Measurements from ENCODE around the gene SLC33A1. TPM values are rescaled to one million over a fixed set of nuclear protein-coding genes. Genes with fewer than 3 reads are reported as not detected.

Gene SLC33A1
- total and polyA plus RNA-seq, 2 of the 8 experiments (the other 6 are each of a cell fraction or from before 2014, with no cell fraction given) = 15.6 to 24.2 TPM

DNA sequence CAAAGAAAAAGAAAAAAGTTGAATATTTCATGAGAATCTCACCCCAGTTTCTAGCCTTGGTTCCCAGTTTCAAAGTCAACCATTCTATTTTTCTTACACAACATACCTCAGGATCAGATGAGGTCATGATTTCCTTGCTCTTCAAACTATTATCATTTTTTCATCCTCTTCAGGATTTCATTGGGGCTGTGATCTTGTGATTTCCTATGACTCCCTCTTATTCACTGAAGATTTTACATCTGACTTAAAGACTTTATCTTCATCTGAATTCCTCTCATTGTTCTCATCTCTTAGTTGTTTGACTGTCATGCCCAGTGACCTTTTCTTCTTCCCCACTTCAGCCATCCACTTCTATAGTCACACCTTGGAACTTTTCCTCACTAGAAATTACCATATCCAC lies 45.0 kb downstream of the SLC33A1 start (continued):
- no peak for TF ChIP-seq SP1 (IDR thresholded peaks at IDR 0.05; ENCODE audit: low read depth, low read length)
- TF ChIP-seq, protein P1, sequence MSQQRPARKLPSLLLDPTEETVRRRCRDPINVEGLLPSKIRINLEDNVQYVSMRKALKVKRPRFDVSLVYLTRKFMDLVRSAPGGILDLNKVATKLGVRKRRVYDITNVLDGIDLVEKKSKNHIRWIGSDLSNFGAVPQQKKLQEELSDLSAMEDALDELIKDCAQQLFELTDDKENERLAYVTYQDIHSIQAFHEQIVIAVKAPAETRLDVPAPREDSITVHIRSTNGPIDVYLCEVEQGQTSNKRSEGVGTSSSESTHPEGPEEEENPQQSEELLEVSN (IDR thresholded peaks at IDR 0.05) = no peak
- TF ChIP-seq SIRT6 (IDR thresholded peaks at IDR 0.05; ENCODE audit: low read length) = no peak
- no peak for TF ChIP-seq SP2 (IDR thresholded peaks at IDR 0.05; ENCODE audit: low read length)
- no peak for TF ChIP-seq RAD21 (IDR thresholded peaks at IDR 0.05 in 1 of 2, conservative IDR thresholded peaks at IDR 0.05 in 1 of 2; ENCODE audit: low read depth in 2 of 2, low read length in 2 of 2)
- TF ChIP-seq TAF1 (IDR thresholded peaks at IDR 0.05; ENCODE audit: low read depth, low read length) = no peak
